KG1 (cell line): ENCODE results near the gene DSG1.
A peak's percentile ranks its signal among the peaks of the same experiment; 100 is the strongest.
"Not testable (repeated sequence)": the region's sequence is repeated elsewhere in the genome, so short reads cannot be mapped to it uniquely, and the experiment has no call there.

ENCODE experiments used
- DNase-seq: peaks from one replicate; lab custom pipeline; 2025; lab: John Stamatoyannopoulos, UW

DSG1 gene

DNA sequence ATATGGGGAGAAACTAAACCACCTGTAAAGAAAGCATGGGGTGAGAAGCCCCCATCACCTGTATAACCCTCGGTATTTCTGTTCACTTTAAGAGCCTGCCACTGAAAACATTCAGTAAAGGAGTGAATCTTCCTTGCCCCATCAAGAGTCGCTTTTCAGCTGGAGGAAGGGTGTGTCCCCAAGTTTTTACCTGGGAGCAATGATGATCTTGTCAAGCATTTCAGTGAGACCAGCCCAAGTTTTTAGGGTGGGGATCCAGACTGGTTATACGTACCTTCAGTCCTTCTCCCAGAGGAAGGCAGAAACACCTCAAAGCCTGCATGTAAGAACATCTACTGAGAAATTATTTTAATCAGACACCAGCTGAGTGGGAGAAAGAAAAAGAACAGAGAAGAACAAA is at the start of gene DSG1:
Gene DSG1 (plus strand): TSS at position 301 of the 400 bp plus-strand sequence. CDS start 141 bp downstream, outside the sequence.
- DNase-seq: no peak

DNA sequence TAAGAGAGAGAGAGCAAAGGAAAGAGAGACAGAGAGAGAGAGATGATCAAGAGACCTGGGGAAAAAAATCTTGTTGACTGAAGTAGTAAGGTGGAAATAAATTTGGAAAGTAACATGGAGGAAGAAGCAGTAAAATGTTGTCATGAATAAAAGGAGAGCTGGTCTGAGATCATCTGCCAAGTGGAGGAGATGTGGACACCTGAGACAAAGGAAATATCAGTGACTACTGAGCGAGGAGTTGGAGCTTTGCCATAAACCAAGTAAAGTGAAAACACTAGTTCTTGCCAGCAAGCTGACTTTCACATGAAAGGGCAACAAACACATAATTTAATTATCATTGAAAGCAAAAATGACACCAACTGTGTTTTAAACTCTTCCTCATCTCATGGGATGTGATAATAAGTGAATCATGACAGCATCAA is 49.0 kb upstream of the DSG1 start:
- no peak for DNase-seq

DNA sequence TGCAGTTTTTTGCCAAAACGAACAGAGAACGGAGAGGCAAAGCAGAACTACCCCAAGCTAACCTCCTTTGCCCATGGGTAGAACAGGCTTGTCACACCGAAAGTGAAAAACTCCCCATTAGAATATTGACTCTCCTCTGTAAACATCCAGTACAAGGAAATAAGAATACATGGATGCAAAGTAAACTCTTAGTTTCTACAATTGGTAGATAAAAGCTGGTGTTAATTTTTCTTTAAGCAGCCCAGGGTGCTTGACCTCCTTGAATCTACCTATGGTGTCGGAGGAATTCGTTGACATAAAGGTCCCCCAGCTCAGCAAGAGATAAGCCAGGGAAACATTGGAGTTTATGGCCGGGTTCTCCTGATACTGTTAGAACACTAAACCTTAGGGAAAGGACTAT is 48.4 kb upstream of the DSG1 start:
- DNase-seq: no peak

DNA sequence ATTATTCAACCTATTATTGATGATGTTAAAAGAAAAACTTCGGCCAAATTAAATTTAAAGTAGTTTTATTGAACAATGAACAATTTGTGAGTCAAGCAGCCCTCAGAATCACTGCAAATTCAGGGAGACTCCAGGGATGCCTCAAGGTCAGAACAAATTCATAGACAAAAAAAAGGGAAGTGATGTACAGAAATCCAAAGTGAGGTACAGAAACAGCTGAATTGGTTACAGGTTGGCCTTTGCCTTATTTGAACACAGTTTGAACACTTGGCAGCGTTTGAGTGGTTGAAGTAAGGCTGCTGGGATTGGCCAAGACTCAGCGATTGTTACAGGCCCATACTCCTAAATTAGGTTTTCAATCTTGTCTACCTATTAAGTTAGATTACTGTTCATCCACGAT is 47.4 kb upstream of the DSG1 start:
- no peak for DNase-seq

DNA sequence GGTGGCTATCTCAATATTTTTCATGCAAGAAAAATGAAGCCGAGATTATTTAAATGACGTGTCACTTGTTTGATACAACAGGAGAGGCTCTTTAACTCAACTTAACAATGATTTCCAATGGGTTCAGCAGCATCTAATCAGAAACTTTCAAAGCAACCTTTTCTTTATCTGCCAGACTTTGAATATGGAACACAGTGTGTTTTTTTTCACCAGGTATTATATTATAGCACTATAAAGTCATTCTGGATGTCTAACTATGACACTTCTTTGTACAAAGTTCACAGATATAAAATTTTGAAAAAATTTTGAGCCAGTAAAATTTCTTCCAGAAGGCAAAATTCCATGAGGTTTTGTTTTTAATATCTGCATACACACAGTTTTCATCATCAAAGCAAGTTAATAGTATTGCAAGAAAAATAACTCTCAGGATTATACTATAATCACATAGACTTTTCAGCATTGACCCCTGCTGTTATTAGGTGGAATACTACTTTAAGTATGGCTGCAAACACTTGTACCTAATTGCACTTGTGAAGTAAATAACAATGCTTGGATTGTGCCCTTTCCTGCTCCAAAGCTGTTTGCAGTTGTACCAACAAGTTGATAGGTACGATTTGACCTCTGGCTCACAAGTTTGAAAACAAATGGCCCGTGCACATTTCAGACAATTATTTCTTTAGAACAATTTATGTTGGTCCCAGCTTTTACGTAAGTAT is 44.0 kb upstream of the DSG1 start:
- DNase-seq: no peak

DNA sequence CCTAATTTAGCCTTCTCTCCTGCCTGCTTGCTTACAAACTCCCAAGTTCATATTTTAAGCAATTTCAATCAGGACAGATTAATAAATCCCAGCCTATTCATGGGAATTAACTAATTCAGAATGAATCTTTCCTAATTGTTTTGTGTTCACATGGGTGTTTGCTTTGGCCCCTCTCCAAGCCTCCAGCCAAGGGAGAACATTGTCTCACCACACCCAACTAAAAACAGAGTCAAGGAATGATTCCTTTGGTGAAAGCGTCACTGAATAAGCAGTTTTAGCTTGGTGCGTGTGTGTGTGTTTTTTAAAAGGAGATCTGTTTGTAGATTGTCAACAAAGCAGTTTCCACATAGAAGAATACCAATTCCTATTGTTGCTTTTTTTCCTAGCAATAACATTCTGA is 43.0 kb upstream of the DSG1 start:
- DNase-seq: no peak

DNA sequence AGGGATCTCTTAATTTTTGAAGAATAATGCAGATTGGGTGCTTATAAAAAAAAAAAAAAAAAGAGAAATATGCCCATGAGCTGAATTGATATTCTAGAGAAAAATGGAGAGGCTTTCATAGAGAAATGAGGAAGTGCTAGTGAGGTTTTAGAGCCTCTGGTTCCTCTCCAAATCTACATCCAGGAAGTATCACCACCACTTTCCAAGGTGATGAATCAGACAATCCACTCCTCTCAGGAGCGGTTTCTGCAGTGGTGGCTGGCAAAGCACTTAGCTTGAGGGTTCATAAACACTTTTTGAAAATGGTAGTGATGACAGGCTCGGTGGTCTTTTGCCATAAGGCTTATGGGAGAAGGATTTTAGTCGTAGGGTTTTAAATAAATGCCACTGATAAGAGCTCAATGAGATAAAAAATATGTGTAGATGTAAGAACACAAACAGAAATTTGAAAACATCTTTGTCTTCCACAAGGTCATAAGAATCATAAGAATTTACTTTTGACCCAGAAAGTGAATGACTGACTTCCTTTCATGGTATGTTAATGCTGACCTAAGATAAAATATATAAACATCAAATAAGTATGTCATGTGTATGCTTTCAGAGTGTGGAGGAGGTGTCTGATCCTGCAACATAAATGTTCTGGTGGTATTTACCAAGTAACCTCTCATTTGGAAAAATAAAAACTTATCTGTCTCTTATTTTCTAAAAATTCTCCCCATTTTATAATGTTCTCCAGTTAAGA is 42.1 kb upstream of the DSG1 start:
- peak; percentile 31 for DNase-seq

DNA sequence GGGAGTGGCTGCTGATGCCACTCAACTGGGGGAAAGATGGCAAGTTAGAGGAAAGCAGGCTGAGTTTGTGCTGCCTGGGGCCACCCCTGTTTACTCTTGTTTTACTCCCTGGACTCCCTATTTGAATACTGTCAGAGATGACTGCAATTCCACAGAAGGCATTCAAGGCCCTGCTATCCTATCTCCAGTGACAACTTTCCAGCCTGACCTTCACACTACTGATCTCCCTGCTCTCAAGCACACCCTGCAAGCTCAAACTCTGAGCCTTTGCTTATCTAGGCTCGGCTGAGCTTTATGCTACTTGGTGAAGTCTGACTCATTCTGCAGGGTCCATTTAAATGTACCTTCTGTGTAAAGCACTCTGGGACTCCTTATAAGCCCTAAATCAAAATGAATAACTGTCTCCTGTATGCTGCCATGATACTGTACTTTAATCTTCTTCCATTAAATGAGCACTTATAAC is 39.3 kb upstream of the DSG1 start:
- no peak for DNase-seq

DNA sequence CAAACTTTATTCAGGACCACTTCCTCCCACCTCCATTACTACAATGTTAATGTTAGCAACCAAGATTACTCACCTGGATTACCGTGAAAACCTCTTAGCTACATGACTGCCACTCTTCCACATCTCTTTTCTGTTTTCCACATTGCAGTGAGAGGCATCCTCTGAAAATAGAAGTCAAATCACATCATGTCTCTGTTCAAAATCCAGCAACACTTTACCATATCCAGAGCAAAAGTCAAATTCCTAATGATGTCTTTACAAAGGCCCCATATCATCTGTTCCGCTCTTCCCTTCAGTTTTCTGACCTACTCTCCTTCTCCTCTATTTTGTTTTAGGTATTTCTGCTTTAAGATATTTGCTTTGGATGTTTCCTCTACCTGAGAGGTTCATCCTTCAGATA is 37.5 kb upstream of the DSG1 start:
- no peak for DNase-seq

DNA sequence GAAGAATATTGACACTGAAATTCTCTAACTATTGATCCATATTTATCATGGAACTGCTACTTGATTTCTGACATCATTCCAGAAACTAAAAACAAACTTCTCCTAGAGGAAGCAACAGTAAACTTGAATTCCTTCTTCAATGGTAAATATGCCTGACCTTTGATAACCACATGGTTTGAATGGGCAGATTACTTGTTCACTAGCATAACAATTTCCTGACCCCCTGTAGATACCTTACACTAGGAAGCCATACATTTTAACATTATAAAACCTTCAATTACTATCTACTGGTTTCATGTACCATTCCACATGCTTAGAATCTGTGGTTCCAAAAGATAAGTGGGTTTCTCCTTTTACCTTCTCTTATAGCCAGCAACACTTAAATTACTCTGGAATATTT is 36.5 kb upstream of the DSG1 start:
- no peak for DNase-seq

DNA sequence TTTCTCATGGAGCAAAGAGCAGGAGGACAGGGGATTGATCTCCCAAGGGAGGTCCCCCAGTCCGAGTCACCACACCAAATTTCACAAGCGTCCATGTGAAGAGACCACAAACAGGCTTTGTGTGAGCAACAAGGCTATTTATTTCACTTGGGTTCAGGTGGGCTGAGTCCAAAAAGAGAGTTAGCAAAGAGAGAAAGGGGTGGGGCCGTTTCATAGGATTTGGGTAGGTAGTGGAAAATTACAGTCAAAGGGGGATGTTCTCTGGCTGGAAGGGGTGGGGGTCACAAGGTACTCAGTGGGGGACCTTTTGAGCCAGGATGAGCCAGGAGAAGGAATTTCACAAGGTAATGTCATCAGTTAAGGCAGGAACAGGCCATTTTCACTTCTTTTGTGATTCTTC is 28.5 kb upstream of the DSG1 start:
- not testable (repeated sequence) for DNase-seq

DNA sequence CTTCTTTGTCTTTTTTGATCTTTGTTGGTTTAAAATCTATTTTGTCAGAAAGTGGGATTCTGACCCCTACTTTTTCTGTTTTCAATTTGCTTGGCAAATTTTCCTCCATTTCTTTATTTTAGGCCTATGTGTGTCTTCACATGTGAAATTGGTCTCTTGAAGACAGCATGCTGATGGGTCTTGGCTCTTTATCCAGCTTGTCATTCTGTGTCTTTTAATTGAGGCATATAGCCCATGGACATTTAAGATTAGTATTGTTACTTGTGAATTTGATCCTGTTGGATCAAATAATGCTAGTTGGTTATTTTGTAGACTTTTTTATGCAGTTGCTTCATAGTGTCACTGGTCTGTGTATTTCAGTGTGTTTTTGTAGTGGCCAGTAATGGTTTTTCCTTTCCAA is 26.3 kb upstream of the DSG1 start:
- no peak for DNase-seq

DNA sequence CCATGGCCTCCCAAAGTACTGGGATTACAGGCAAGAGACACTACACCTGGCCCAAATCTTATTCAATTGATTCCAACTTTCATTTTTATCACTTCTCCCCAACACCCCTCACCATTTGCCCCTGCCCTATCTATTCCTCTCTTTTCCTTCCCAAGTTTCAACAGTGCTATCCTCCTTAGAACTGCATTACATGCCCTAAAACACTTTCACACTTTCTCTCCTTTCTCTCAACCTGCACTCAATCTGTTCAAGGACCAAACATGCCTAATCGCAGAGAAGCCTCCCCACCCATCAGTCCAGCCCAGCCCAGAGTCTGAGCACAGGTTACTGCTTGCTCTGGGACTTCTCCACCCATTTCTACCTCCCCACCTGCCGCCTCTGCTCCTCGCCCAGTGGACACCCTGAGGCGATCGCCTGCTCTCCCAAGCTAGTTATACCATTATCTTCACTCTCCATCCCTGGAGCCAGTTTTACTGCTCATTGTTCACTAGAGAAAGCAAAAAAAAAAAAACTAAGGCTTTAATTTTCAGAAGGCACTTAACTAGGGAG is 23.7 kb upstream of the DSG1 start:
- DNase-seq: no peak

DNA sequence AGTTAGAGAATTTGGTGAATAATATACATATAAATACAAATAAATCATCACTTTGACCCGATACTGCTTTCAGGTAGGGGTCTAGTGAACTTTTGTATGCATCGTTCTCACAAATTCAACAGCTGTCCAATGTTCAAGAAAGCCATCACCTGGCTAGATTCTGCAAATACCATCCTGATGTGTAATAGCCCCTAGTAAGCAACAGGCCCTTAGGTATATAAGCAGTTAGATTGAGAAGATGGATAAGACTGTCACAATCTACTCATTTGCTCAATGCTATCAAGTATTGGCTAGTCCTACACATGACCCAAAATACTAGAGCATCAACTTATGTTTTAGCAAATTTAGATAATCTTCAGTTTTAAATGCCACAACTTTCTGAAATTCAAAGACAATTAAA is 20.7 kb upstream of the DSG1 start:
- no peak for DNase-seq

DNA sequence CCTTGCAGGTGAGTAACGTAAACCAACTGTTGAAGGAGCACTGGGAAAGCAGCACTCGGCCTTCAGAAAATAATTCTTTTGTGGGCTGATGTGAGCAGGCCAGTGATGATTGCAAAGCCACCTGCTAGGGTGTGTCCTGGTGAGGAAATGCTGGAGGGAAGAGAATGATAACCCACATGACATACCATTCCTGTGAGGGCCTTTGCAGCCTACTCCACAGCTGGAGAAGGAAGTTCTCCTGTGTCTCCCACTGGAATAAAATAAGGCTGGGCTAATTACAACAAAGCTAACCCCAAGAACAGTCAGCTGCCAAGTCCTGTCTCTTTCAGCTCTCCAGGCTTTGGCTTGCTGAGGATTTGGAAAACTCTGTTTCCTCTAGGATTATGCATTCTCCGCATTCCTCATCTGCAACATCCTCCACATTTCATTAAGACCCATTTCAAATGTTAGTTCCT is 16.7 kb upstream of the DSG1 start:
- DNase-seq: no peak

DNA sequence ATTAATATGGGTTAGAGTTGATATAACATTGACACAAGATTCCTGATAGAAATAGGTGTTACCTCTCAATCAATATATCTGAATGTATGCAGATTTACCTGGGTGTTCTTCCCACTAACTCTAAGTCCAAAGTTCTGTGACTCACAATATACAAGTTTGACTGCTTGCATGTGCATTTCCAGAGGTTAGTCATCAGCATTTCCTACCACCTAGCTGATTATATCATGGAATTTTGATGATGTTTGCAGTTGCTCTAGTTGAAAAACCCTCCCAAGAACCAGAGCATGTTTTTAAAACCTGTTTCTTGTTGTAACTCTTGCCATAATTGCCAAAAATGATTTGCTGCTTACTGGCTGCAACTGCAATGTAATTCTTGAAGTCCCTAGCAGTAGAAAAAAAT is 15.0 kb upstream of the DSG1 start:
- DNase-seq: no peak

DNA sequence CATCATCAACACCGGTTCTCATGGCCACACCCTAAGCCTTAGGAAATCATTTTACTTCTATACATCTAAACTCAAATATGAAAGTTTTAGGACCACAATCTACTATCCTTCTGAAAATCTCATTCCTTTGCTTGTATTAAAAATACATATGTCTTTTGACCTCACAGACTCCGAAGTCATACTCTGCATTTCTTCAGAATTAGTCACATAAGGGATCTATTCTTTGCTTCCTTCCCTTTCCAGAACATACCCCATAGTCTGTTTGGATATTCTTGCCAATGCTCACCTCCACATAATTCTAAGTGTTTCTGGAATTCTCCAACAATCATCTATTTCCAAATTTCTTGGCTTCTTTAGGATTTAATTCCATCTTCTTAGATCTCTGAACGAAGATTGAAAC is 14.2 kb upstream of the DSG1 start:
- no peak for DNase-seq

DNA sequence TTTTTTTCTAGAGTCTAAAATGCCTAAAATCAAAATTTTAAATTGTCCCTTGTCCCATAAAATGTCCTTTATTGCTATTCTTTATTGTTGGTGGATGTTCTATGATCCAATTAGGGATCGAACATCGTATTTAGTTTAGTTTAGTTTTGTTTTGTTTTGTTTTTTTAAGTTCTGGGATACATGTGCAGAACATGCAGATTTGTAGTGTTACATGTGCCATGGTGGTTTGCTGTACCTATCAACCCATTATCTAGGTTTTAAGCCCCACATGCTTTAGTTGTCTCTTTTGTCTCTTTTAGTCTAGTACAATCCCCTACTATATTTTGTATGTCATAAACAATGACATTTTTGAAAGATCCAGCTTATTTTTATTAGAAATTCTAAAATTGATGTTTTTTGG is 8.8 kb upstream of the DSG1 start:
- DNase-seq: no peak

DNA sequence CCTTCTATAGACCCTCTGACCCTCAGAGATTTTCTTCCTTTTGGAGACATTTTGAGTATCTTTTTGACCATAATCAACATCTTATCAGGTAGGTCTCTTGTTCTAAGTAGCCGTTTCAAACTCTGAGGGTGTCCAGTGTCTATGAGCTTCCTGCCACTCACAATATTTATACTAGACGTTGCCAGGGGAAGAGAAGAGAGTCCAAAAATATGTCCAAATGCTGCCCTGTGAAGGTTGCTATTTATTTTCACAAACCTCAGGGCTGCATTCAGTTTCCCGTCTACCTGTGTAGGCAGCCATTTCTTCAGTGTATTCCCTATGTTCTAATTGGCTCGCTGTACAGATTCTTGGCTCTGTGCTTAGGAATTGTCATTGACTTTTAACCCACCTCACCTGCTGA is 986 bp upstream of the DSG1 start:
- DNase-seq: no peak

DNA sequence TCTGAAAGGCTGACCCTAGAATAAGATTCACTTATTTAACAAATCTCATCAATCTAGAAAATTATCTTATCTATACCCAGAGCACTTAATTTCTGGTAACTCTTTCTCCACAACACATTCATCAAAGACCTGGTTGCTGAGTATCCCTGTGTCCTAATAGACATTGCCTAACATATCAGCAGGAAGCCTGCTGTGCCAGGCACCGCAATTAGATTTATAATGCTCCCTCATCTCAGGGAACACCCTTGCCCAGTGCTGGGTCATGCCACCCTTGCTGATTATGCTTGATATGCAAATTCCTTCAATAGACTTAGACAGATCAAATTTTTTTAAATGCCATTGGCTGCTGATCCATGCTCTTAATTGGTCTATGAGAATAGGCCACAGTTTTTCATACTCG is 3.8 kb downstream of the DSG1 start:
- no peak for DNase-seq

DNA sequence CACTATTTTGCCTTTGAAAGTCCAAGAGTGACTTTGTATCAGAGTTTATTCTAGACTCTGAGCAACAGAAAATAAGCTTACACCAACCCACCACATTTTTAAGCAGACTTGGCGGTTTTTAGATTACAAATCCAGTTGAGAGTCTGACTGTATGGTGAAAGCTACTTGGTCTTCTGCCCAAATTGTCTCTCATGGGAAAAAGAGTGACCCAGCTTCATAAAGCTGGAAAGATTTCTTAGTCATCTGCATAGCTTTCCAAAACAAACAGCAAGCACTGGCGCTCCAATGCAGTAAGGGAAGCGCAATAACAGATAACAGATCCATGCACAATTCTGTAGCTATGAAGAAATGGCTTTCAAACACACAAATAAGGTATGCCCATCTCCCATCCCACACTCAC is 7.1 kb downstream of the DSG1 start:
- DNase-seq: no peak

DNA sequence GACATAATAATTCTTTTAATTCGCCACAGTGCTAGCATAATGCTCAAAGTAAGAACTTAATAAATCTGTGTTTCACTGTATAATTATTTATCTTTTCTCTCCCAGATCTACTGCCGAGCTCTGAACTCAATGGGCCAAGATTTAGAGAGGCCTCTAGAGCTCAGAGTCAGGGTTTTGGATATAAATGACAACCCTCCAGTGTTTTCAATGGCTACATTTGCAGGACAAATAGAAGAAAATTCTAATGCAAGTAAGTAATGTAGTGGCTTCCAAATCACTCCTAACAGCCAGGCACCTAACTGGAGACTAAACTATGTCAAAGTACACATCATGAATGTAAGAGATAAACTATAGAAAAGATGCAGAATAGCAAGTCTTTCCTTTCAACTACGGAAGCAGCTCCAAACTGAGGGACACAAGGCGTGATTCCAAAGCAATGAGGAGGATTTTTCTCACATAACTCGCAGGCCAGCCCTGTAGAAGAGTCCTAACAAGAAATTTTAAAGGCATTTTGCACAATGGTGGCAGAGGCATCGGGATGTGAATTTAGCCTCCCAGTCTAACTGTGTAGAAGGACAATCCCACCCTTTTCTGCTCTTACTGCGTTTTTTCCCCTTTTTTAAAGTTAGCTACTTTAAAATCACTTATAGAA is 12.0 kb downstream of the DSG1 start:
- DNase-seq: no peak

DNA sequence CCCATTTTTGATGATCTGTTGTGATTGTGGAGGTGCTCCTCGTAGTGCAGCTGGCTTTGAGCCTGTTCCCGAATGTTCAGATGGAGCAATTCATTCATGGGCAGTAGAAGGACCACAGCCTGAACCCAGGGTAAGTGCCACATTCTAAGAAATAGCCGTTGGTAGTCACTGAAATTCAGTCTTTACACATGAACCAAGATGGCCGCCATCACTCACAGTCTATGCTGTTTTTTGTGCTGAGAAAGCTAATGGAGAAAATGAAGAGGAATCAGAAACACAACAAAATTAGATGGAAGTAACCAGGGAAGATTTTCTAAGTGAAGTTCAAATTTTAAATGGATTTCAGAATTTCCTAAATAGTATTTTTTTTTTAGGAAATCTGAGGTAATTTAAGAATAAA is 25.5 kb downstream of the DSG1 start:
- DNase-seq: no peak
